GM18520 (cell line): ENCODE measurements around the gene EXO5.
"Not testable (repeated sequence)": the region's sequence is repeated elsewhere in the genome, so short reads cannot be mapped to it uniquely, and the experiment has no call there.

Source experiments
- ATAC-seq: cut with Tn5 transposase; IDR thresholded peaks from one replicate; pipeline ENCODE4 v1.9.1; 2021; ENCODE audit not compliant: unreplicated experiment

EXO5 gene

GRCh38 chr1:40508375-40509341 lies at the start of gene EXO5:
TSS of gene EXO5 (plus strand) at chr1:40508767. CDS start at chr1:40514545, 5,778 bp downstream.
- no peak for ATAC-seq

GRCh38 chr1:40462956-40463590 lies 45.5 kb upstream of the EXO5 start:
- no peak for ATAC-seq

- ATAC-seq, result no peak
These were observed 39.2 kb upstream of the EXO5 start for GRCh38 chr1:40469327-40469726.

DNA sequence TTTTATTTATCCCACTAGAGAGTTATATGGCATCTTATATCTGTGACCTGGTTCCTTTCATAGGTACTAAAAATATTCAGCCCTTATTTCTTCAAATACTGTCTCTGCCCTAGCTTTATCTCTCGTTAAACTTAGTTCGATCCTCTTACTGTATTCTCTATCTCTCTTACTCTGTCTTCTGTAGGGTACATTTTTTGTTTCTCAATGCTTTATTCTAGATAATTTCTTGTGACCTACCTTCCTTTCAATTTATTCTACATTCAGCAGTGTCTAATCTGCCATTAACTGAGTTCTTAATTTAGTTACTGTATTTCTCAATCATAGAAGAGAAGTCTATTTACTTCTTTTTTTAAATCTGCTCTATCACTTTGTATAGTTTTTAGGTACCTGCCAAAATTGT lies 33.3 kb upstream of the EXO5 start:
- no peak for ATAC-seq

DNA sequence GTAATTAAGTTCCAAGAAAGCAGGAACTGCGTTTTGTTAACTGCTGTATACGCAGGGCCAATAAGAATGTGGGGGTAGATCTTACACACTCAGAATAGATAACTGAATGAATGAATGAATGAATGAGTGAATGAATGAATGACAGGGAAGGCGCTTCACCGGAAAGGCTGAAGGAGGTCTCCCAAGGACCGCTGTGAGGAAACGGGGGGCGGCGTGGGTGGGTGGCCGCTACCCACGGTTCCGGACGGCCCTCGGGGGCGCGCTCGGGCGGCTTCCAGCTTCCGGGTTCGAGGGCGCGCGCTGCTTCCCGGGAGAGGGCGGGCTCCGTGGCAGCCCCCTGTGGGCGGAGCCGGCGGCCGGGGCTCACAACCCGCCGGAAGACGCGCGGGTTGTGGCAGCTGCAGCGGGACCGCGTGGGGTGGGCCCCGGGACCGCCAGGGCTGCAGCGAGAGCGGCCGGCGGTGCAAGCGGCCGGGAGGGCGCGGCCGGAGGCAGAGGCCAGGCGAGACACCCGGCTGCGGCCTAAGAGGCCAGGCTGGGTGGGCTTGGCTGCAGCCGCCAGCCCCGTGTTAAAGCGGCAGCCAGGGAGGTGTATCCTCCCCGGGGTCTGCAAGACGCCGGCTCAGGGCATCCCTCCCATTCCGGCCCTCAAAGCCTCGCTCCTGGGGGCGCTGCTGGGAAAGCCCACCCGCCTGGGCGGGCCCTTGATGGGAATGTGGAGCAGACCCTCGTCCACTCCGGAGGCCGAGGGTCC lies 31.5 kb upstream of the EXO5 start, which contains the start of gene ZFP69:
Gene ZFP69, plus strand, starts transcription at position 367 of the 754 bp plus-strand sequence. CDS start 2,072 bp downstream, outside the sequence.
- no peak for ATAC-seq

DNA sequence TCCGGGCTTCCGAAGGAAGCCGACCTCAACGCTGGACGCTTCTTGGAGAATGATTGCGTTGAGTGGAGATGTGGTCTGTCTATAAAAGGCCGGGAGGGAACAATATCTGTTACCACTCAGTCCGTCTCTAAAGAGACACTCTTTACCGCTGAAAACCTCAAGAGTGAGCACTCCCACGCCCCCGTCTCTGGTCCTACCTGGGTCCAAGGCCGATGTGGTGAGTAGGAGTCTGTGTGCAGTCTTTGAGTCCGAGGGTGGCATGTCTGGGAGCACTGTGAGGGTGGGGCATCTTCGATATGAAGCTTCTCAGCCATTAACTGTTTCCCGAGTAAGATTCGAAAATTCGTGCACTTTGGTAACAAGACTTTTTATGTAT lies 30.9 kb upstream of the EXO5 start:
- ATAC-seq, result no peak

GRCh38 chr1:40478276-40478675 lies 30.3 kb upstream of the EXO5 start:
- ATAC-seq, result no peak

DNA sequence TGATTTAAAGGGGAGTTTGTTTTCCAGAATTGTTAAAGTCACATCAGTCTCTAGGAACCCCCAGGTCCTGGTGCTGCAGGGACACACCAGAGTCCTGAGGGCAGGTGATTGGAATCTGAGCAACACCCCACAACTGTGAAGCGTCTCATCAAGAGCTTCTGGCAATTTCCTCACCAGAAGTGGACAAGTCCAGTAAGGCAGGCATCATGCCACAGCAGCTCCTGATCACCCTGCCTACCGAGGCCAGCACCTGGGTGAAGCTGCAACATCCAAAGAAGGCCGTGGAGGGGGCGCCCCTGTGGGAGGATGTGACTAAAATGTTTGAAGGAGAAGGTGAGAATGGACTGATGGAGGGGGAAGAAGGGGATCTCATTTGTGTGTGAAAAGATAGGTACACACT lies 29.4 kb upstream of the EXO5 start:
- ATAC-seq, result no peak

DNA sequence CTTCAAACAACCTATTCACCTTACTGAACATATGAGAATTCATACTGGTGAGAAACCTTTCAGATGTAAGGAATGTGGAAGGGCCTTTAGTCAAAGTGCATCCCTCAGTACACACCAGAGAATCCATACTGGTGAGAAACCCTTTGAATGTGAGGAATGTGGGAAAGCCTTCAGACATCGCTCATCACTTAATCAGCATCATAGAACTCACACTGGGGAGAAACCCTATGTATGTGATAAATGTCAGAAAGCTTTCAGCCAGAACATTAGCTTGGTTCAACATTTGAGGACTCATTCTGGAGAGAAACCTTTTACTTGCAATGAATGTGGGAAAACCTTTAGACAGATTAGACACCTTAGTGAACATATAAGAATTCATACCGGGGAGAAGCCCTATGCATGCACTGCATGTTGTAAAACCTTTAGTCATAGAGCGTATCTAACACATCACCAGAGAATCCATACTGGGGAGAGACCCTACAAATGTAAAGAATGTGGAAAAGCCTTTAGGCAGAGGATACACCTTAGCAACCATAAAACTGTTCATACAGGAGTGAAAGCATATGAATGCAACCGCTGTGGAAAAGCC lies 13.2 kb upstream of the EXO5 start:
- ATAC-seq, result no peak

DNA sequence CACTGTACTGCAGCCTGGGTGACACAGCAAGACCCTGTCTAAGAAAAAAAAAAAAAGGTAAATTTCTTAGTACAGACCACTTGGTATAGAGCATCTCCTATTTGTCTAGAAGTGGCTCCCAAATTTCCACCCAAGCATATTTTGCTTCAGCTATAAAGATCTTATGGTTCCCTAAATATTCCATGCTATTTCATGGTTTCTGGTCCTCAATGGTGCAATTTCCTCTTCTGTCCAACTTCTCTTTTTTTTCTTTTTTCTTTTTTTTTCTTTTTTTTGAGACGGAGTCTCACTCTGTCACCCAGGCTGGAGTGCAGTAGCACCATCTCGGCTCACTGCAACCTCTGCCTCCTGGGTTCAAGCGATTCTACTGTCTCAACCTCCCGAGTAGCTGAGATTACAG lies 5.9 kb upstream of the EXO5 start:
- ATAC-seq, result not testable (repeated sequence)

DNA sequence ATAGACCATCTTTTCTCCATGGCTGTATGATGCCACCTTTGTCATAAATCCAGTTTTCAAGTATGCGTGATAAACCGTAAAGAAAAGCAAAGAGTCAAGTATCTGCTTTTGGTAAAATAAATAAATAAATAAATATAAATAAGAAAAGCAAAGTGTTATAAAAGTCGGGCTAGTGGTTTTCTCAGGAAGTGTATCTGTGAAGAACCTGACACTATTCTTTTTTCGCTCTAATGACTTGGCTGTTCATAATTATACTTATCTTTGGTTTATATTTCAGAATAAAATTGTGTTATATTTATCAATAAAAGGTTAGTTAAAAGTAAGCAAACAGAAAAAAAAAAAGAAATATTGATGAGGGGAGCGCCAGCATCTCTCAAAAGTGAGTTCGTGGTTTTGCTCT lies 594 bp upstream of the EXO5 start:
- no peak for ATAC-seq

DNA sequence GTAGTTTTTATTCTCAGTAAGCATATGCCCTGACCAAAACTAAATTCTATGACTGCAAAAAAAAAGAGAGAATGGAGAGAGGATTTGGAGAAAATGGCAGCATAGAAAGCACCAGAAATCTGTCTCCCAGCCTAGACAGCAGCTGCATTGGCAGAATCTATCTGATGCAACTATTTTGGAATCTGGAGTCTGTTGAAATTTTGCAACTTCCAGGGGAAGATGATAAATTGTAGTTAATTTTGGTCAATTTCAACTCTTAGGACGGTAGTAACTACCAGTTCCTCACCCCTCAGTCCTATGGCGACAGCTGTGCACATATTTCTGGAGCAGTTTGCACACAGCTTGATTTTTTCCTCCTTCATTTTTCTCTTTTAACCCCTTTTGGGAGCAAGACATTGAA lies 10.9 kb downstream of the EXO5 start:
- ATAC-seq, result no peak

GRCh38 chr1:40530735-40531380 lies 22.3 kb downstream of the EXO5 start:
- ATAC-seq, result no peak

GRCh38 chr1:40531381-40532061 lies 23.0 kb downstream of the EXO5 start, which contains the start of gene ZNF684:
TSS of gene ZNF684 (plus strand) at chr1:40531637. CDS start at chr1:40533167, 1,530 bp downstream.
- peak; percentile 86 for ATAC-seq

GRCh38 chr1:40532062-40532389 lies 23.5 kb downstream of the EXO5 start:
- ATAC-seq, result peak; percentile 4

- no peak for ATAC-seq
These were observed 24.4 kb downstream of the EXO5 start for GRCh38 chr1:40532844-40533424.

GRCh38 chr1:40534589-40534988 lies 26.0 kb downstream of the EXO5 start:
- ATAC-seq, result no peak

GRCh38 chr1:40535732-40536131 lies 27.2 kb downstream of the EXO5 start:
- no peak for ATAC-seq

DNA sequence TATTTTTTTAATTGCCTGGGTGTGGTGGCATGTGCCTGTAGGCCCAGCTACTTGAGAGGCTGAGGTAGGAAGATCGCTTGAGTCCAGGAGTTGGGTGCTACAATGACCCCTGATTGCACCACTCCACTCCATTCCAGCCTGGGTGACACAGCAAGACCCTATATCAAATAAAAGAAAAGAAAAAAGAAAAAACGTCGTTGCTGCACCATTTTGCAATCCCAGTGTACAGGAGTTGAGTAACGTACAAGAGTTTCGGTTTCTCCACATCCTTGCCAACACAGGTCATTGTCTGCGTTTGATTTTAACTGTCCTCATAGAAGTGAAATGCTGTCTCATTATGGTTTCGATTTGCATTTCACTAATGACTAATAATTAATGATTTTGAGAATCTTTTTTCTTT lies 30.8 kb downstream of the EXO5 start:
- ATAC-seq, result no peak

- no peak for ATAC-seq
These were observed 38.4 kb downstream of the EXO5 start for GRCh38 chr1:40546957-40547356.
